Panc1 (cell line): Measurements from ENCODE around the gene PHF21A. TPM values are rescaled to one million over a fixed set of nuclear protein-coding genes. Genes with fewer than 3 reads are reported as not detected.

ENCODE experiments used
- ATAC-seq: fragments of 200-7000 bp; cut with Tn5 transposase; 2 replicates; pipeline ENCODE4 v1.9.1; 2020; ENCODE audit warnings: mild to moderate bottlenecking, moderate library complexity
- BruUV-seq: library from RNA; stranded (reverse); fragments of 400-500 nt; replicated peaks from 2 replicates; lab custom pipeline; 2021; lab: Mats Ljungman, UMichigan
- CTCF ChIA-PET: fragments of 300-600 bp; sonication (Branson Sonifier 250); formaldehyde crosslinking; loops from one replicate; lab custom pipeline; 2022; ENCODE audit warnings: antibody characterized with exemption; lab: Charles Lee
- POLR2A ChIA-PET: fragments of 300-600 bp; sonication (Branson Sonifier 250); formaldehyde crosslinking; loops from one replicate; lab custom pipeline; 2022; ENCODE audit warnings: antibody characterized with exemption; lab: Charles Lee
- DNase-seq: peaks from one replicate; pipeline ENCODE4 v3.0.0-alpha.2; 2010; ENCODE audit warnings: low read depth, low spot score
- H3K27ac ChIP-seq: 2 replicates; pipeline ENCODE4 v1.5.1; 2011; ENCODE audit warnings: mild to moderate bottlenecking, low read length, inconsistent platforms
- H3K27me3 ChIP-seq: fragments of 200-500 bp; sonication (Bioruptor generic); 2 replicates; pipeline ENCODE4 v1.6.0; 2014; ENCODE audit warnings: low read length, inconsistent platforms; ENCODE audit not compliant: control insufficient read depth, insufficient read depth
- H3K36me3 ChIP-seq: fragments of 200-500 bp; sonication (Bioruptor generic); 2 replicates; pipeline ENCODE4 v1.5.1; 2014; ENCODE audit warnings: inconsistent platforms, mild to moderate bottlenecking, low read length, moderate library complexity; ENCODE audit not compliant: control insufficient read depth, insufficient read depth
- H3K4me1 ChIP-seq: 2 replicates; pipeline ENCODE4 v1.5.1; 2011; ENCODE audit warnings: inconsistent platforms, mild to moderate bottlenecking, low read length, moderate library complexity; ENCODE audit not compliant: control insufficient read depth, insufficient read depth
- H3K4me3 ChIP-seq, 2 experiments: 2 replicates each; pipeline ENCODE4 v1.5.1; 2011 to 2012; ENCODE audit warnings: low read depth in 2 of 2, low read length in 2 of 2, mild to moderate bottlenecking in 2 of 2, inconsistent platforms in 1 of 2, moderate library complexity in 1 of 2
- H3K9me3 ChIP-seq: fragments of 200-500 bp; sonication (Bioruptor generic); 2 replicates; pipeline ENCODE4 v1.5.1; 2014; ENCODE audit warnings: low read depth, mild to moderate bottlenecking, inconsistent platforms, low read length, moderate library complexity; ENCODE audit not compliant: control insufficient read depth, insufficient read depth
- POLR2AphosphoS5 ChIP-seq: IDR thresholded peaks from 2 replicates; pipeline ENCODE4 v1.6.1; 2012; ENCODE audit warnings: mild to moderate bottlenecking, low read depth, low read length, moderate library complexity
- SIN3A ChIP-seq: IDR thresholded peaks from 2 replicates; pipeline ENCODE4 v1.6.1; 2012; ENCODE audit warnings: low read depth, mild to moderate bottlenecking, low read length, moderate library complexity, borderline replicate concordance; ENCODE audit not compliant: insufficient read depth
- TCF7L2 ChIP-seq: IDR thresholded peaks from 2 replicates; pipeline ENCODE4 v1.6.1; 2011; ENCODE audit warnings: mild to moderate bottlenecking, low read depth, low read length, inconsistent platforms
- in situ Hi-C: cut with HindIII; loops from 2 replicates; pipeline ENCODE4 v1.10.0; 2016; ENCODE audit warnings: low sequenced_read_pairs, low pct_unique_long_range_greater_than_20kb
- intact Hi-C: fragments of 100-400 bp; cut with micrococcal nuclease; formaldehyde crosslinking; loops from one replicate; pipeline ENCODE4 v1.10.0; 2022; ENCODE audit not compliant: unreplicated experiment
- total RNA-seq: library from RNA; stranded (reverse); gene quantifications from one replicate; pipeline ENCODE4 v1.2.1, GENCODE V29; 2021; ENCODE audit not compliant: unreplicated experiment
- TF ChIP-seq, protein P1 (sequence below): fragments of 450-650 bp; IDR thresholded peaks from 2 replicates; pipeline ENCODE4 v1.5.1; 2017; ENCODE audit warnings: mild to moderate bottlenecking
- TF ChIP-seq, protein P2 (sequence below), 2 experiments: IDR thresholded peaks; 2 replicates each; pipeline ENCODE4 v1.6.1; 2011 to 2012; ENCODE audit warnings: low read depth in 2 of 2, control low read depth in 1 of 2, low read length in 1 of 2, mild to moderate bottlenecking in 1 of 2, moderate library complexity in 1 of 2; ENCODE audit not compliant: insufficient read depth in 1 of 2

The PHF21A gene
- total RNA-seq, 1 experiment from 2014 or later, result 45.7 TPM

DNA sequence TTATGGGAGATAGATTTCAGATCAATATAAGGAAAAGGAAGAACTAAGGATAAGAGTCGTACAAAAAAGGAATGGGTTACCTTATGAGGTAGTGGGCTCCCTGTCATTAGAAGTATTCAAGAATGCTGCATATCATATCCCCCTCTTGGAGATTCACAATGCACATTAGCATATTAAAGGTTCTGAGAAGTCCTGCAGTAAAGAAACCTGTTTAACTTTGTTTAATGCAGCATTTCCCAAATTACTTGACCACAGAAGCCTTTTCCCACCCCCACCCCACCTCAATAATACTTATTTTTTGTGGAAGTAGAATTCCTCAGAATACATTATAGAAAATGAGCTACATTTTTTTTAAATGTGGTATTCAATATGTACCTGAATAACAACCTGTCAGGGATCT, 30.9 kb downstream of the PHF21A start:
- Histone ChIP-seq H3K27me3 (no peaks in the 10 kb centered on the region), H3K4me3 (no peak overlapping the region), H3K9me3 (no peaks in the 10 kb centered on the region), H3K27ac (no peak overlapping the region), H3K4me1 (no peaks in the 10 kb centered on the region), H3K36me3 (no peaks in the 10 kb centered on the region; the same call in 1 of the 2 replicates)
- DNase-seq (no peak), ATAC-seq (no peak)
- CTCF ChIA-PET, result no interaction called here
- no TSS peak for BruUV-seq
- POLR2A ChIA-PET, result no interaction called here
- intact Hi-C loops (no loop called here), in situ Hi-C loops (no loop called here)
- TF ChIP-seq POLR2AphosphoS5 (no peak), SIN3A (no peak), TCF7L2 (no peak)
- TF ChIP-seq, protein P1, sequence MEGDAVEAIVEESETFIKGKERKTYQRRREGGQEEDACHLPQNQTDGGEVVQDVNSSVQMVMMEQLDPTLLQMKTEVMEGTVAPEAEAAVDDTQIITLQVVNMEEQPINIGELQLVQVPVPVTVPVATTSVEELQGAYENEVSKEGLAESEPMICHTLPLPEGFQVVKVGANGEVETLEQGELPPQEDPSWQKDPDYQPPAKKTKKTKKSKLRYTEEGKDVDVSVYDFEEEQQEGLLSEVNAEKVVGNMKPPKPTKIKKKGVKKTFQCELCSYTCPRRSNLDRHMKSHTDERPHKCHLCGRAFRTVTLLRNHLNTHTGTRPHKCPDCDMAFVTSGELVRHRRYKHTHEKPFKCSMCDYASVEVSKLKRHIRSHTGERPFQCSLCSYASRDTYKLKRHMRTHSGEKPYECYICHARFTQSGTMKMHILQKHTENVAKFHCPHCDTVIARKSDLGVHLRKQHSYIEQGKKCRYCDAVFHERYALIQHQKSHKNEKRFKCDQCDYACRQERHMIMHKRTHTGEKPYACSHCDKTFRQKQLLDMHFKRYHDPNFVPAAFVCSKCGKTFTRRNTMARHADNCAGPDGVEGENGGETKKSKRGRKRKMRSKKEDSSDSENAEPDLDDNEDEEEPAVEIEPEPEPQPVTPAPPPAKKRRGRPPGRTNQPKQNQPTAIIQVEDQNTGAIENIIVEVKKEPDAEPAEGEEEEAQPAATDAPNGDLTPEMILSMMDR, result no peak
- TF ChIP-seq, protein P2, sequence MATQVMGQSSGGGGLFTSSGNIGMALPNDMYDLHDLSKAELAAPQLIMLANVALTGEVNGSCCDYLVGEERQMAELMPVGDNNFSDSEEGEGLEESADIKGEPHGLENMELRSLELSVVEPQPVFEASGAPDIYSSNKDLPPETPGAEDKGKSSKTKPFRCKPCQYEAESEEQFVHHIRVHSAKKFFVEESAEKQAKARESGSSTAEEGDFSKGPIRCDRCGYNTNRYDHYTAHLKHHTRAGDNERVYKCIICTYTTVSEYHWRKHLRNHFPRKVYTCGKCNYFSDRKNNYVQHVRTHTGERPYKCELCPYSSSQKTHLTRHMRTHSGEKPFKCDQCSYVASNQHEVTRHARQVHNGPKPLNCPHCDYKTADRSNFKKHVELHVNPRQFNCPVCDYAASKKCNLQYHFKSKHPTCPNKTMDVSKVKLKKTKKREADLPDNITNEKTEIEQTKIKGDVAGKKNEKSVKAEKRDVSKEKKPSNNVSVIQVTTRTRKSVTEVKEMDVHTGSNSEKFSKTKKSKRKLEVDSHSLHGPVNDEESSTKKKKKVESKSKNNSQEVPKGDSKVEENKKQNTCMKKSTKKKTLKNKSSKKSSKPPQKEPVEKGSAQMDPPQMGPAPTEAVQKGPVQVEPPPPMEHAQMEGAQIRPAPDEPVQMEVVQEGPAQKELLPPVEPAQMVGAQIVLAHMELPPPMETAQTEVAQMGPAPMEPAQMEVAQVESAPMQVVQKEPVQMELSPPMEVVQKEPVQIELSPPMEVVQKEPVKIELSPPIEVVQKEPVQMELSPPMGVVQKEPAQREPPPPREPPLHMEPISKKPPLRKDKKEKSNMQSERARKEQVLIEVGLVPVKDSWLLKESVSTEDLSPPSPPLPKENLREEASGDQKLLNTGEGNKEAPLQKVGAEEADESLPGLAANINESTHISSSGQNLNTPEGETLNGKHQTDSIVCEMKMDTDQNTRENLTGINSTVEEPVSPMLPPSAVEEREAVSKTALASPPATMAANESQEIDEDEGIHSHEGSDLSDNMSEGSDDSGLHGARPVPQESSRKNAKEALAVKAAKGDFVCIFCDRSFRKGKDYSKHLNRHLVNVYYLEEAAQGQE (IDR thresholded peaks at IDR 0.05; ENCODE audit: insufficient read depth in 1 of 2, low read depth in 2 of 2, low read length in 1 of 2), result no peak

DNA sequence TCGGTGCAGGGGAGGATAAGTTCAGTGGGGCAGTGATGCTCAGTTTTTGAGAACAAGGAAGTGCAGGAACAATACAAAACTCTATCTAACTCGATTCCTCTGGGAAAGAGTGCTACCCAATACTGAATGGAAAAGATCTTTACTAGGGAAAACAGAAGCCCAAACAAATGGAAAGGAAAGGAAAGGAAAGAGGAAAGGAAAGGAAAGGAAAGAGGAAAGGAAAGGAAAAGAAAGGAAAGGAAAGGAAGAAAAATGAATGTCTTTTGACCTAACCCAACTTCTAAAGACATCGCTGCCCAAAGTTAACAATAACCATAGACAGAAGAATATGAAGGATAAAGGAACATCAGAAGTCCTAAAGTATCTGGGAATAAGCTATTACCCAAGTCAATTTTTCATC, 41.6 kb downstream of the PHF21A start:
- BruUV-seq, result no TSS peak
- H3K4me3 ChIP-seq, result no peak overlapping the region
- ChIA-PET POLR2A (interaction anchor here (0.6 to 0.7 kb wide), 2 partner anchors 190 to 329 kb away, joined by 5 to 8 read pairs; no protein-coding TSS in a partner anchor), CTCF (no interaction called here)
- DNase-seq, result no peak
- H3K4me1 ChIP-seq, result peaks cover 5% of the 10 kb centered on the region; the same call in 1 of the 2 replicates
- no peaks in the 10 kb centered on the region for H3K9me3 ChIP-seq
- no peak overlapping the region for H3K27ac ChIP-seq
- in situ Hi-C loops, result no loop called here
- TF ChIP-seq, protein P1, result no peak
- TF ChIP-seq, protein P2 (IDR thresholded peaks at IDR 0.05; ENCODE audit: insufficient read depth in 1 of 2, low read depth in 2 of 2, low read length in 1 of 2), result no peak
- no peak for TF ChIP-seq TCF7L2
- TF ChIP-seq SIN3A, result no peak
- no peak for TF ChIP-seq POLR2AphosphoS5
- ATAC-seq, result no peak
- intact Hi-C loops, result no loop called here
- H3K27me3 ChIP-seq, result no peaks in the 10 kb centered on the region
- peaks cover 27% of the 10 kb centered on the region for H3K36me3 ChIP-seq
